ENCODE results near the gene ZNF316.

- no peak for TF ChIP-seq CTCF (IDR thresholded peaks at IDR 0.05; ENCODE audit: low read length)
- no peak for TF ChIP-seq EZH2 (optimal IDR thresholded peaks at IDR 0.05; ENCODE audit: low read depth, low read length)
- no peak for TF ChIP-seq EZH2phosphoT487 (IDR thresholded peaks at IDR 0.05; ENCODE audit: low read length)
These were observed 5.2 kb downstream of the ZNF316 start for GRCh38 chr7:6642239-6642839.

All from MM.1S (cell line).